Transverse colon (tissue), 4 donors: ENCODE results near the gene XRCC4.

Experiments used
- CTCF ChIP-seq, 5 experiments: fragments of 200-600 bp in 3 of 5; fragments of 450-650 bp in 2 of 5; sonication (generic) in 3 of 5; IDR thresholded peaks; 1 replicate in 2 of 5; 2 replicates in 3 of 5; pipeline ENCODE4 v1.5.1; 2016 to 2017; ENCODE audit warnings: antibody characterized with exemption in 5 of 5, inconsistent platforms in 3 of 5, mild to moderate bottlenecking in 2 of 5, moderate library complexity in 1 of 5
- EP300 ChIP-seq: sonication (generic); formaldehyde crosslinking; IDR thresholded peaks from one replicate; pipeline ENCODE4 v1.6.1; 2017; ENCODE audit warnings: antibody characterized with exemption, low read depth
- POLR2A ChIP-seq: fragments of 450-650 bp; IDR thresholded peaks from one replicate; pipeline ENCODE4 v1.6.1; 2016; ENCODE audit warnings: antibody characterized with exemption, mild to moderate bottlenecking, moderate library complexity
- POLR2AphosphoS5 ChIP-seq, 3 donors: sonication (generic); formaldehyde crosslinking; IDR thresholded peaks; one replicate each; pipeline ENCODE4 v1.6.1; 2016; ENCODE audit warnings: antibody characterized with exemption in 3 of 3

GRCh38 chr5:83337453-83338035 is 260.2 kb downstream of the XRCC4 start:
- TF ChIP-seq POLR2AphosphoS5 (IDR thresholded peaks at IDR 0.05) (no peak), CTCF (IDR thresholded peaks at IDR 0.05) (no peak), EP300 (no peak), POLR2A (no peak)
